Neural cell (in vitro differentiated cells): ENCODE results near the gene KIAA0586.

Source experiments
- CTCF ChIP-seq: fragments of 450-650 bp; IDR thresholded peaks from 2 replicates; pipeline ENCODE4 v1.5.1; 2014; ENCODE audit warnings: antibody characterized with exemption, mild to moderate bottlenecking, moderate library complexity; ENCODE audit not compliant: poor library complexity, severe bottlenecking
- EZH2 ChIP-seq: fragments of 200-600, 300-800 bp; shearing (Covaris generic), sonication (generic); IDR thresholded peaks from 2 replicates; pipeline ENCODE4 v1.6.1; 2014; ENCODE audit warnings: antibody characterized with exemption, low read length, borderline replicate concordance, mild to moderate bottlenecking; ENCODE audit not compliant: insufficient read depth, poor library complexity, severe bottlenecking
- POLR2AphosphoS5 ChIP-seq: IDR thresholded peaks from 2 replicates; pipeline ENCODE4 v1.6.1; 2012
- TAF1 ChIP-seq: IDR thresholded peaks from 2 replicates; pipeline ENCODE4 v1.6.1; 2012; ENCODE audit warnings: low read depth
- TF ChIP-seq, protein P1 (sequence below): IDR thresholded peaks from 2 replicates; pipeline ENCODE4 v1.6.1; 2012; ENCODE audit warnings: borderline replicate concordance

GRCh38 chr14:58563978-58564377 lies 136.5 kb downstream of the KIAA0586 start:
- TF ChIP-seq CTCF = no peak
- no peak for TF ChIP-seq EZH2
- TF ChIP-seq TAF1 = no peak
- peak; percentile 44 for TF ChIP-seq POLR2AphosphoS5
- TF ChIP-seq, protein P1, sequence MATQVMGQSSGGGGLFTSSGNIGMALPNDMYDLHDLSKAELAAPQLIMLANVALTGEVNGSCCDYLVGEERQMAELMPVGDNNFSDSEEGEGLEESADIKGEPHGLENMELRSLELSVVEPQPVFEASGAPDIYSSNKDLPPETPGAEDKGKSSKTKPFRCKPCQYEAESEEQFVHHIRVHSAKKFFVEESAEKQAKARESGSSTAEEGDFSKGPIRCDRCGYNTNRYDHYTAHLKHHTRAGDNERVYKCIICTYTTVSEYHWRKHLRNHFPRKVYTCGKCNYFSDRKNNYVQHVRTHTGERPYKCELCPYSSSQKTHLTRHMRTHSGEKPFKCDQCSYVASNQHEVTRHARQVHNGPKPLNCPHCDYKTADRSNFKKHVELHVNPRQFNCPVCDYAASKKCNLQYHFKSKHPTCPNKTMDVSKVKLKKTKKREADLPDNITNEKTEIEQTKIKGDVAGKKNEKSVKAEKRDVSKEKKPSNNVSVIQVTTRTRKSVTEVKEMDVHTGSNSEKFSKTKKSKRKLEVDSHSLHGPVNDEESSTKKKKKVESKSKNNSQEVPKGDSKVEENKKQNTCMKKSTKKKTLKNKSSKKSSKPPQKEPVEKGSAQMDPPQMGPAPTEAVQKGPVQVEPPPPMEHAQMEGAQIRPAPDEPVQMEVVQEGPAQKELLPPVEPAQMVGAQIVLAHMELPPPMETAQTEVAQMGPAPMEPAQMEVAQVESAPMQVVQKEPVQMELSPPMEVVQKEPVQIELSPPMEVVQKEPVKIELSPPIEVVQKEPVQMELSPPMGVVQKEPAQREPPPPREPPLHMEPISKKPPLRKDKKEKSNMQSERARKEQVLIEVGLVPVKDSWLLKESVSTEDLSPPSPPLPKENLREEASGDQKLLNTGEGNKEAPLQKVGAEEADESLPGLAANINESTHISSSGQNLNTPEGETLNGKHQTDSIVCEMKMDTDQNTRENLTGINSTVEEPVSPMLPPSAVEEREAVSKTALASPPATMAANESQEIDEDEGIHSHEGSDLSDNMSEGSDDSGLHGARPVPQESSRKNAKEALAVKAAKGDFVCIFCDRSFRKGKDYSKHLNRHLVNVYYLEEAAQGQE = no peak
